Brain microvascular endothelial cell (primary cell): ENCODE data around the gene CYB5D1.

Experiments used
- DNase-seq: peaks from one replicate; pipeline ENCODE4 v3.0.0-alpha.2; 2020
- H3K27ac ChIP-seq: fragments of 250-450 bp; sonication (Bioruptor Pico); 2 replicates; pipeline ENCODE4 v1.5.1; 2020; ENCODE audit warnings: mild to moderate bottlenecking, moderate library complexity
- H3K27me3 ChIP-seq: fragments of 250-450 bp; sonication (Bioruptor Pico); replicated peaks from 2 replicates; pipeline ENCODE4 v1.5.1; 2020; ENCODE audit warnings: mild to moderate bottlenecking
- H3K36me3 ChIP-seq: fragments of 250-450 bp; sonication (Bioruptor Pico); replicated peaks from 2 replicates; pipeline ENCODE4 v1.5.1; 2020; ENCODE audit warnings: mild to moderate bottlenecking
- H3K4me3 ChIP-seq: 2 replicates; pipeline ENCODE4 v1.5.1; 2011; ENCODE audit warnings: low read depth, mild to moderate bottlenecking, control low read depth, low read length, moderate library complexity
- in situ Hi-C: cut with HindIII; loops from 2 replicates; pipeline ENCODE4 v1.10.0; 2017; ENCODE audit warnings: low sequenced_read_pairs, low pct_ligation_motif_present
- TF ChIP-seq, protein P1 (sequence below): IDR thresholded peaks from 2 replicates; pipeline ENCODE4 v1.5.1; 2011; ENCODE audit warnings: low read depth, mild to moderate bottlenecking, moderate library complexity, low read length, control low read depth, inconsistent platforms; ENCODE audit errors: missing control alignments

Gene CYB5D1

DNA sequence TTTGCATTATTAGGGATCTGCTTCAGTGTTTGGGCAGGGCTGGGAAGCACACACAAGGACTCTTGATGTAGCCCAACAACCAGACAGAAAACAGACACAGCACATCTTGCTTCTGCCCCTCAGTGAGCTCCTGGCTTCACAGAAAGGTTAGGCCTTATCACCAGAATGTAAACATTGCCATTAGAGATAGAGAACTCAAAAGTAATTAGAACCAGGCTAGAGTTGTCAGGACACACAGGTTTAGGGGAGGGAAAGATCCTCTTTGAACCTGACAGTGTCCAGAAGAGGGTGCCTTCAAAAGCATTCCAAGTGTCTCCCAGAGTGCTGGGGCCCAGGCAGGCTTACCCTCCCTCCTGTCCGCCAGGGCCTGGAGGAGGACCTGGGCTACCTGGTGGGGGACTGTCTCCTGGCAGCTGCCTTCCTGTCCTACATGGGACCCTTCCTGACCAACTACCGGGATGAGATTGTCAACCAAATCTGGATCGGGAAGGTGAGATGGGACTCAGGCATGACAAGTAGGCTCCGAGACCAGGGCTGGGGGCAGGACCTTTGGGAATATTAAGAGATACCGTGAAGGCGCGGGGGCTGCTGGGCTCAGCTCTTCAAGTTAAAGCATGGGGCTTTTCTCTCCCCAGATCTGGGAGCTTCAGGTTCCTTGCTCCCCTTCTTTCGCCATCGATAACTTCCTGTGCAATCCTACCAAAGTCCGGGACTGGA, 40.7 kb upstream of the CYB5D1 start:
- no peak overlapping the region for H3K4me3 ChIP-seq
- H3K36me3 ChIP-seq: no peaks in the 10 kb centered on the region
- H3K27ac ChIP-seq: no peak overlapping the region
- DNase-seq: no peak
- no peaks in the 10 kb centered on the region for H3K27me3 ChIP-seq
- in situ Hi-C loops: no loop called here
- TF ChIP-seq, protein P1, sequence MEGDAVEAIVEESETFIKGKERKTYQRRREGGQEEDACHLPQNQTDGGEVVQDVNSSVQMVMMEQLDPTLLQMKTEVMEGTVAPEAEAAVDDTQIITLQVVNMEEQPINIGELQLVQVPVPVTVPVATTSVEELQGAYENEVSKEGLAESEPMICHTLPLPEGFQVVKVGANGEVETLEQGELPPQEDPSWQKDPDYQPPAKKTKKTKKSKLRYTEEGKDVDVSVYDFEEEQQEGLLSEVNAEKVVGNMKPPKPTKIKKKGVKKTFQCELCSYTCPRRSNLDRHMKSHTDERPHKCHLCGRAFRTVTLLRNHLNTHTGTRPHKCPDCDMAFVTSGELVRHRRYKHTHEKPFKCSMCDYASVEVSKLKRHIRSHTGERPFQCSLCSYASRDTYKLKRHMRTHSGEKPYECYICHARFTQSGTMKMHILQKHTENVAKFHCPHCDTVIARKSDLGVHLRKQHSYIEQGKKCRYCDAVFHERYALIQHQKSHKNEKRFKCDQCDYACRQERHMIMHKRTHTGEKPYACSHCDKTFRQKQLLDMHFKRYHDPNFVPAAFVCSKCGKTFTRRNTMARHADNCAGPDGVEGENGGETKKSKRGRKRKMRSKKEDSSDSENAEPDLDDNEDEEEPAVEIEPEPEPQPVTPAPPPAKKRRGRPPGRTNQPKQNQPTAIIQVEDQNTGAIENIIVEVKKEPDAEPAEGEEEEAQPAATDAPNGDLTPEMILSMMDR: no peak

DNA sequence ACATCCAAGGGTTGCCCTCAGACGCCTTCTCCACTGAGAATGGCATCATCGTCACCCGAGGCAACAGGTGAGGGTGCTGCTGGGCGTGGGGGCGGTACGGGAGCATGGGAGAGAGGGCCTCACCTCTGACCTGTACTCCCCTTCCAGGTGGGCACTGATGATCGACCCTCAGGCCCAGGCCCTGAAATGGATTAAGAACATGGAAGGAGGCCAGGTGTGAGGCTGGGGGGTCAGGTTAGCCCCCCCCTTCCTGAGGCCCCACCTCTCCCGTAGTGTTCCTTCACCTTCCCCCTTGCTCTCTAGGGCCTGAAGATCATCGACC, 40.2 kb upstream of the CYB5D1 start:
- H3K36me3 ChIP-seq: no peaks in the 10 kb centered on the region
- TF ChIP-seq, protein P1: no peak
- no peak overlapping the region for H3K4me3 ChIP-seq
- H3K27ac ChIP-seq: no peak overlapping the region
- in situ Hi-C loops: no loop called here
- DNase-seq: no peak
- no peaks in the 10 kb centered on the region for H3K27me3 ChIP-seq

DNA sequence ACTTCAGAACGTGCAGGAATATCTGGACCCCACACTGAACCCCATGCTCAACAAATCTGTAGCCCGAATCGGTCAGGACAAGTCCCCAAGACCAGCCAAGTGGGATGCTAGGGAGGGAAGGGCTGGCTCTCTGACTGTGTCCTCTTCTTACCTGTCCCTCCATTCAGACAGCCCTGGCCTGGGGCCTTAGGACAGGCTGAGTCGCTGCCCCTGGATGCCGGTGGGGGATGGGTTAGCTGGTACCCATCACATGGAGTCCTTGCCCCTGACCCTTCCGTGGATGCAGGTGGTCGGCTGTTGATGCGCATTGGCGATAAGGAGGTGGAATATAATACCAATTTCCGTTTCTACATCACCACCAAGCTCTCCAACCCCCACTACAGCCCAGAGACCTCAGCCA, 39.8 kb upstream of the CYB5D1 start:
- Histone ChIP-seq H3K27ac (no peak overlapping the region), H3K27me3 (no peaks in the 10 kb centered on the region), H3K36me3 (no peaks in the 10 kb centered on the region), H3K4me3 (no peak overlapping the region)
- in situ Hi-C loops: no loop called here
- no peak for DNase-seq
- TF ChIP-seq, protein P1: no peak

DNA sequence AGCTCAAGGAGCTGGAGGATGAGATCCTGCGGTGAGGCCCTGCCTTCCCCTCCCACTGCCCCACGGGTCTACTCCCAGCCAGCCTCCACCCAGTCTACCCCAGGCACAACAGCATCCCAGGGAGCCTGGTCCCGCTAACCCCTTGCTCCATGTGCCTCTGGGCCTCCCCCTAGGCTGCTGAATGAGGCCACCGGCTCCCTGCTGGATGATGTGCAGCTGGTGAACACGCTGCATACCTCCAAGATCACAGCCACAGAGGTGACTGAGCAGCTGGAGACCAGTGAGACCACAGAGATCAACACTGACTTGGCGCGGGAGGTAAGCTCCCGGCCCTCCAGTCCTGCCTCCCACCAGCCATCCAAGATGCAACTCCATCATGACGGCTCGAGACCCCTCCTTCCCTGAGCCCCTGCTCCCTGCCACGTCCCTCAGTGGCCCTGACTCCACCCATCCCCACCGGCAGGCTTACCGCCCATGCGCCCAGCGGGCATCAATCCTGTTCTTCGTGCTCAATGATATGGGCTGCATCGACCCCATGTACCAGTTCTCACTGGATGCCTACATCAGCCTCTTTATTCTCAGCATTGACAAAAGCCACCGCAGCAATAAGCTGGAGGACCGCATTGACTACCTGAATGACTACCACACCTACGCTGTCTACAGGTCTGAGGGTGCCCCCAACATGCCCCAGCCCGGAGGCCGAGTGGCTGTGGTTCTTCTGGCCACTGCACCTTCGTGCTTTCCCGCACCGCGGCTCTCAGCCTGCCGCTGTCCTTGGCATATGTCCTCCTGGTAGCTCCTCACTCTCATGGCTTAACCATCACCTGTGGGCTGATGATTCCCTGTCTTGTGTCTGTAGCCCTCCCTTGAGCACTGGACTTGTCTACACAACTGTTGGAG, 38.8 kb upstream of the CYB5D1 start:
- in situ Hi-C loops: no loop called here
- DNase-seq: no peak
- H3K27ac ChIP-seq: no peak overlapping the region
- no peaks in the 10 kb centered on the region for H3K27me3 ChIP-seq
- TF ChIP-seq, protein P1: no peak
- no peak overlapping the region for H3K4me3 ChIP-seq
- H3K36me3 ChIP-seq: no peaks in the 10 kb centered on the region

DNA sequence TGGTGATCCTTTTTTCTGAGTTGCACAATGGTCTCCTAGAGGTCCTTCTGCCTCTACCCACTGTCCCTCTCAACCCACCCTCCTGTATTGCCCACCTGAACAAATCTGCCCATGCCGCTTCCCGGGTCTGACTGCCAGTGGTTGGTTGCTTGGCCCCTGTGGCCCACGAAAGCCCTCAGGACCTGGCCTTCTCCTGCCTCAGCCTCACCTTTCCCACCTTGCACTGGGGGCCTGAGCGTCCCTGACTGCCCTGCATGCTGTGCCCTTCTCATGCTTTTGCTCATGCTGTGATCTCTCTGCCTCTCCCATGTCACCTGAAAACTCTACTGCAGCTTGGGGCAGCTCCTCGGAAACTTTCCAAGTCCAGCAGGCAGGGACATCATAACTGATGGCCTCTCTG, 37.6 kb upstream of the CYB5D1 start:
- in situ Hi-C loops: no loop called here
- TF ChIP-seq, protein P1: no peak
- Histone ChIP-seq H3K27me3 (no peaks in the 10 kb centered on the region), H3K36me3 (no peaks in the 10 kb centered on the region), H3K27ac (no peak overlapping the region), H3K4me3 (no peak overlapping the region)
- DNase-seq: no peak

DNA sequence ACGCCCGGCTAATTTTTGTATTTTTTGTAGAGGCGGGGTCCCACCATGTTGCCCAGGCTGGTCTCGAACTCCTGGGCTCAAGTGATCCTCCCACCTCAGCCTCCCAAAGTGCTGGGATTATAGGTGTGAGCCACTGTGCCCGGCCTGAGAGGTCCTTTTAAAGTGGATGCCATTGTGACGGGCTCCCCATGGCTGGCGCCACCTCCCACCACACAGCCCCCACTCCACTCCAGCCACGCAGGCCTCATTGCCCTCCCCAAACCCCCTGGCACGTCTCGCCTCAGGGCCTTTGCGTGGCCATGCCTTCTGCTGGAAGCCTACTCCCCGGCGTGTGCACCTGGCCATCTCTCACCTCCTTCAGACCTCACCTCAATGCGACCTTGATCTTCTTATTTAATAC, 35.7 kb upstream of the CYB5D1 start:
- no peak overlapping the region for H3K27ac ChIP-seq
- no peak for DNase-seq
- TF ChIP-seq, protein P1: no peak
- no peaks in the 10 kb centered on the region for H3K36me3 ChIP-seq
- no peaks in the 10 kb centered on the region for H3K27me3 ChIP-seq
- in situ Hi-C loops: no loop called here
- no peak overlapping the region for H3K4me3 ChIP-seq
